Left lung (tissue), 10 donors: Measurements from ENCODE around the gene CAMTA2. TPM values are rescaled to one million over a fixed set of nuclear protein-coding genes. Genes with fewer than 3 reads are reported as not detected.

ENCODE experiments used
- ATAC-seq: fragments of 200-7000 bp; cut with Tn5 transposase; one replicate; pipeline ENCODE4 v1.9.1; 2020; ENCODE audit warnings: moderate library complexity
- DNase-seq, 4 donors: peaks; one replicate each; pipeline ENCODE4 v3.0.0-alpha.2; 2013 to 2020
- H3K27ac ChIP-seq, 2 donors: fragments of 200-600 bp; sonication (generic) in 1 of 2; one replicate each; pipeline versions ENCODE4 v1.5.0 to v1.8.0; 2020 to 2021
- H3K27me3 ChIP-seq, 2 donors: fragments of 200-600 bp; sonication (generic) in 1 of 2; one replicate each; pipeline versions ENCODE4 v1.5.0 to v1.8.0; 2020 to 2021
- H3K36me3 ChIP-seq, 2 donors: fragments of 200-600 bp; sonication (generic) in 1 of 2; one replicate each; pipeline versions ENCODE4 v1.5.0 to v1.8.0; 2020 to 2021
- H3K4me1 ChIP-seq, 2 donors: fragments of 200-600 bp; one replicate each; pipeline ENCODE4 v1.8.0; 2021
- H3K4me3 ChIP-seq, 2 donors: fragments of 200-600 bp; sonication (generic) in 1 of 2; one replicate each; pipeline versions ENCODE4 v1.5.0 to v1.8.0; 2020 to 2021; ENCODE audit warnings: mild to moderate bottlenecking in 1 of 2
- H3K9me3 ChIP-seq, 2 donors: fragments of 200-600 bp; sonication (generic) in 1 of 2; one replicate each; pipeline versions ENCODE4 v1.5.0 to v1.8.0; 2020 to 2021
- intact Hi-C, 2 donors: fragments of 100-400 bp; cut with DNase I; formaldehyde crosslinking; loops; one replicate each; pipeline versions ENCODE4 v1.11.2 to v1.14.2; 2022
- polyA plus RNA-seq, 6 donors: library from polyadenylated mRNA; unstranded; fragments of 120-200 nt; gene quantifications; one replicate each; pipeline ENCODE4 v1.2.1, GENCODE V29; 2013; ENCODE audit not compliant: insufficient read length in 6 of 6
- total RNA-seq, 2 donors: library from RNA; stranded (reverse); fragmentation: NEBNext Ultra II Directional; extraction: Animal tissue kit (Norgen Biotek cat#: 25700); gene quantifications; one replicate each; pipeline ENCODE4 v1.2.1, GENCODE V29; 2021
- TF ChIP-seq, protein P1 (sequence below), 2 donors: fragments of 200-600 bp; sonication (generic) in 1 of 2; IDR thresholded peaks; one replicate each; pipeline versions ENCODE4 v1.5.0 to v1.8.0; 2021; ENCODE audit warnings: antibody characterized with exemption in 2 of 2
- donor health status: DM: no; HTN: yes; CAD: no.
- donor health status: DM: no; HTN: no; CAD: no.

CAMTA2 gene
- total and polyA plus RNA-seq, 8 donors, result 28.6 to 64.9 (median 34.6) TPM

DNA sequence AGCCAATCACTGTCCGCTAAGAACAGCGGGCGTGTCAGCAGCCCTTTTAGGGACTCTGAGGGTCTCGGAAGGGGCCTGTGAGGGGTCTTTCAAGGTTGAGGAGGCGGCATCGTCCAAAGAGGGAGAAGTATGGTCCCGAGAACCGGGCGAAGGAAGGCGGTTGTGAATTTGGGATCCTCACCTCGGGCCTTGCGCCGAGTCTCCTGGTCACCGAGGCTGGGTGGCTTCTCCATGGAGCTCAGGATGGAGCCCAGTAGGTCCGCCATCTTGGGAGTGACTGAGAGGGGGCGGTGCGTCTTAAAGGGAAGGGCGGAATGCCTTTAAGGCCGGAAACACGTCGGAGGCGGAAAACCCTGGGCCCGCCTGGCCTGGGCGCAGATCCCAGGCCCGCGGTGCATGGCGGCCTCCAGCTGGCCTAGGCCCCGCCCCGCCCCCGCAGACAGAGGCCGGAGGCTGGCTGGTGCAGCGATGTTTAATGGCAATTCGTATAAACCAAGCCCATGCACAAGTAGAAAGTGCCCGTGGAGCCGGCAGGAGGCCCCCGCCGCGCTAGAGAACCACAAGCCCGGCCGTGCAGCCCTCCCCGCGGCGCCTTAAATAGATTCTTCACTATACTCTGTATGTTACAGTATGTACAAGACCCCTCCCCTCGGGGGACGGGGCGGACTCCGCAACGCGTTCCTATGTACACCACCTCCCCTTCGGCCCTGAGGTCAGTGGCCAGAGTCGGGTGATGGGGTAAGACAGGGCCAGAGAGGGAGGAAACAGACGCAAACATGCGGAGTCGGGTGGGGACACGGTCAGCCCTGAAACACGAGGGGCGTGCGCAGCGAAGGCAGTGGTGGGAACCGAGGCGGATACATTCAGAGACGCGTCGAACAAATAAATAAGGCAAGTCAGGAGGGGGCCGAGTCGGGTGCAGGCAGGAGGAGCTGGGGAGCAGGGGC lies 19.7 kb downstream of the CAMTA2 start, which contains the start of gene SPAG7:
TSS of gene SPAG7 (minus strand) at position 279 of the 947 bp plus-strand sequence. CDS start at position 266, 13 bp downstream.
- intact Hi-C loops, result no loop called here
- peak within 1 kb of the TSS; percentile 94 to 97 for H3K27ac ChIP-seq
- H3K36me3 ChIP-seq, result peaks cover 0 to 43% of the 10 kb centered on the region in 2 donors
- ATAC-seq (peak; percentile 82), DNase-seq (peak; percentile 95 to 100 (median 98))
- TF ChIP-seq, protein P1, sequence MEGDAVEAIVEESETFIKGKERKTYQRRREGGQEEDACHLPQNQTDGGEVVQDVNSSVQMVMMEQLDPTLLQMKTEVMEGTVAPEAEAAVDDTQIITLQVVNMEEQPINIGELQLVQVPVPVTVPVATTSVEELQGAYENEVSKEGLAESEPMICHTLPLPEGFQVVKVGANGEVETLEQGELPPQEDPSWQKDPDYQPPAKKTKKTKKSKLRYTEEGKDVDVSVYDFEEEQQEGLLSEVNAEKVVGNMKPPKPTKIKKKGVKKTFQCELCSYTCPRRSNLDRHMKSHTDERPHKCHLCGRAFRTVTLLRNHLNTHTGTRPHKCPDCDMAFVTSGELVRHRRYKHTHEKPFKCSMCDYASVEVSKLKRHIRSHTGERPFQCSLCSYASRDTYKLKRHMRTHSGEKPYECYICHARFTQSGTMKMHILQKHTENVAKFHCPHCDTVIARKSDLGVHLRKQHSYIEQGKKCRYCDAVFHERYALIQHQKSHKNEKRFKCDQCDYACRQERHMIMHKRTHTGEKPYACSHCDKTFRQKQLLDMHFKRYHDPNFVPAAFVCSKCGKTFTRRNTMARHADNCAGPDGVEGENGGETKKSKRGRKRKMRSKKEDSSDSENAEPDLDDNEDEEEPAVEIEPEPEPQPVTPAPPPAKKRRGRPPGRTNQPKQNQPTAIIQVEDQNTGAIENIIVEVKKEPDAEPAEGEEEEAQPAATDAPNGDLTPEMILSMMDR (IDR thresholded peaks at IDR 0.05), result no peak
- no peaks in the 10 kb centered on the region for H3K27me3 ChIP-seq
- H3K4me3 ChIP-seq, result peak within 1 kb of the TSS; percentile 63 to 67
- H3K4me1 ChIP-seq, result peaks cover 17 to 52% of the 10 kb centered on the region in 2 donors
- H3K9me3 ChIP-seq, result no peaks in the 10 kb centered on the region

- intact Hi-C loops, result no loop called here
- no peaks in the 10 kb centered on the region for H3K27me3 ChIP-seq
- TF ChIP-seq, protein P1 (IDR thresholded peaks at IDR 0.05), result no peak
Measured at GRCh38 chr17:4966844-4967538, 20.5 kb downstream of the CAMTA2 start.

GRCh38 chr17:4965311-4965986 lies 22.0 kb downstream of the CAMTA2 start:
- peaks cover 0 to 32% of the 10 kb centered on the region in 2 donors for H3K36me3 ChIP-seq
- H3K4me3 ChIP-seq, result peak overlapping the region in 1 of 2 donors; percentile 67
- no peak for DNase-seq
- H3K27me3 ChIP-seq, result no peaks in the 10 kb centered on the region
- no peaks in the 10 kb centered on the region for H3K9me3 ChIP-seq
- TF ChIP-seq, protein P1 (IDR thresholded peaks at IDR 0.05), result no peak
- H3K27ac ChIP-seq, result peak overlapping the region; percentile 94 to 97
- no peak for ATAC-seq
- intact Hi-C loops, result no loop called here
- H3K4me1 ChIP-seq, result peaks cover 17 to 46% of the 10 kb centered on the region in 2 donors

More at GRCh38 chr17:4966844-4967538, 20.5 kb downstream of the CAMTA2 start:
- DNase-seq (peak; percentile 94 to 100 (median 99)), ATAC-seq (peak; percentile 87)
- Histone ChIP-seq H3K4me3 (peak overlapping the region; percentile 63 to 67), H3K36me3 (peaks cover 0 to 35% of the 10 kb centered on the region in 2 donors), H3K27ac (peak overlapping the region; percentile 94 to 97), H3K4me1 (peaks cover 17 to 46% of the 10 kb centered on the region in 2 donors), H3K9me3 (no peaks in the 10 kb centered on the region)

DNA sequence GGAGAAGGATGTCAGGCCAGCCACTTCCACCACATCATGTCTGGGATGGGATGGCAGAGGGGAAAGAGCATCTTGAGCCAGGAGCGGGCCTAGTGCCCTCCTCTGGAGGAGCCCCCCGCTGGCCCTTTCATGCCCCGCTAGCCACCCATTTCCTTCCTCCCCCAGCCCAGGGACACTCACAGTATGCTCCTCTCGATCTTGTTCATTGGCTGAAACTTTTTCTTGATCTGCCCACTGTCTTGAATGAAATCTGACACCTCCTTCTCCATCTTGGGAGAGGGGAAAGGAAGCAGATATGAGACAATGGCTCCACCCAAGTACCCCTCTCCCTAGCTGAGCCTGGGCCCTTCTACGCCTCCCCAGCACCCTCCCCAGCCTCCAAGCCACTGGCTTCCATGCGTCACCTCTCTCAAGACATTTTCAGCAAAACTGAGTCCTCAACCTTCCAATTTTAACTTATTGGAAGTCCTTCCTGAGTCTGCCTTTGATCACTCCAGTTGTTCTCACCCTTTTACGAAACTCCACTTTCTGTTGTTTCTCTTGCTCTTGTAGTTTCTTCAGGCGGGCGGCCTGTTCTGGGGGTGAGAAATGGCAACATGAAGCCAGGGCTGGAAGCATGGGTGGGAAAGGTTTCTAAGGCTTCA lies 27.1 kb downstream of the CAMTA2 start:
- DNase-seq, result no peak
- no peak for ATAC-seq

More for the DNA sequence above, 27.1 kb downstream of the CAMTA2 start:
- no peaks in the 10 kb centered on the region for H3K9me3 ChIP-seq
- no peak overlapping the region for H3K27ac ChIP-seq
- TF ChIP-seq, protein P1 (IDR thresholded peaks at IDR 0.05), result no peak
- H3K36me3 ChIP-seq, result peaks cover 0 to 32% of the 10 kb centered on the region in 2 donors
- no peaks in the 10 kb centered on the region for H3K27me3 ChIP-seq
- H3K4me3 ChIP-seq, result no peak overlapping the region
- H3K4me1 ChIP-seq, result peaks cover 0 to 12% of the 10 kb centered on the region in 2 donors
- intact Hi-C loops, result no loop called here
